ENCODE data around the gene CANT1.
A peak's percentile ranks its signal among the peaks of the same experiment; 100 is the strongest.

Gene CANT1

GRCh38 chr17:79009397-79010303 is at the start of gene CANT1:
CANT1 (minus strand) TSS chr17:79009764; CDS start chr17:78997622, 12,142 bp downstream.
- DNase-seq = peak; percentile 91

GRCh38 chr17:79057737-79058385 is 48.3 kb upstream of the CANT1 start:
- DNase-seq = peak; percentile 55

- DNase-seq = no peak
Observed at GRCh38 chr17:79055197-79055596, 45.6 kb upstream of the CANT1 start.

- DNase-seq = no peak
Observed at GRCh38 chr17:79054200-79054960, 44.8 kb upstream of the CANT1 start.

- no peak for DNase-seq
Observed at GRCh38 chr17:79053251-79053925, 43.8 kb upstream of the CANT1 start.

GRCh38 chr17:79052131-79052530 is 42.6 kb upstream of the CANT1 start:
- DNase-seq = no peak

- no peak for DNase-seq
Observed at GRCh38 chr17:79051306-79051705, 41.7 kb upstream of the CANT1 start.

- DNase-seq = no peak
Observed at GRCh38 chr17:79050551-79050950, 41.0 kb upstream of the CANT1 start.

GRCh38 chr17:79049821-79050220 is 40.3 kb upstream of the CANT1 start:
- DNase-seq = no peak

GRCh38 chr17:79048826-79049755 is 39.5 kb upstream of the CANT1 start:
- no peak for DNase-seq

GRCh38 chr17:79047923-79048825 is 38.6 kb upstream of the CANT1 start:
- no peak for DNase-seq

- DNase-seq = no peak
Observed at GRCh38 chr17:79047291-79047920, 37.8 kb upstream of the CANT1 start.

- no peak for DNase-seq
Observed at GRCh38 chr17:79046916-79047280, 37.3 kb upstream of the CANT1 start.

GRCh38 chr17:79046197-79046915 is 36.8 kb upstream of the CANT1 start:
- no peak for DNase-seq

GRCh38 chr17:79045842-79046196 is 36.3 kb upstream of the CANT1 start:
- peak; percentile 79 for DNase-seq

GRCh38 chr17:79045001-79045729 is 35.6 kb upstream of the CANT1 start:
- DNase-seq = no peak

- no peak for DNase-seq
Observed at GRCh38 chr17:79044462-79044861, 34.9 kb upstream of the CANT1 start.

GRCh38 chr17:79043931-79044320 is 34.4 kb upstream of the CANT1 start:
- DNase-seq = no peak
